ENCODE data around the gene GPR83.

DNA sequence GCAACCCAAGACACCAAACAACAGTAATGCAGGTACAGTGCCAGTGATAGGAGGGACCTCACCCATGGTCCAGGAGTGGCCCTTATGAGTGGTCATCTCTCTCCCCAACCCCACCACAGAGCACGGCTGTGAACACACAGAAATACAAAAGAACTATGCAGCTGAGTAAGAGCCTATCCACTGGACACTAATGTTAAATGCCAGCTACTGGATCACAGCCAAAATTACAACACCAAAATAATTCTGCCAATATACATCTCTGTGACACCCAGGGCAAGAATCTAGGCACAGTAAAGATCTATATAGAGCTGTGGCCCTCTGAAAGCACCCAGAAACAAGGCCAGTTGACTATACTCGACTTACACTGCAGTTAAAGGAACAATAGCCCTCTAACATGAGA lies 22.8 kb upstream of the GPR83 start:
- TF ChIP-seq, protein P1, sequence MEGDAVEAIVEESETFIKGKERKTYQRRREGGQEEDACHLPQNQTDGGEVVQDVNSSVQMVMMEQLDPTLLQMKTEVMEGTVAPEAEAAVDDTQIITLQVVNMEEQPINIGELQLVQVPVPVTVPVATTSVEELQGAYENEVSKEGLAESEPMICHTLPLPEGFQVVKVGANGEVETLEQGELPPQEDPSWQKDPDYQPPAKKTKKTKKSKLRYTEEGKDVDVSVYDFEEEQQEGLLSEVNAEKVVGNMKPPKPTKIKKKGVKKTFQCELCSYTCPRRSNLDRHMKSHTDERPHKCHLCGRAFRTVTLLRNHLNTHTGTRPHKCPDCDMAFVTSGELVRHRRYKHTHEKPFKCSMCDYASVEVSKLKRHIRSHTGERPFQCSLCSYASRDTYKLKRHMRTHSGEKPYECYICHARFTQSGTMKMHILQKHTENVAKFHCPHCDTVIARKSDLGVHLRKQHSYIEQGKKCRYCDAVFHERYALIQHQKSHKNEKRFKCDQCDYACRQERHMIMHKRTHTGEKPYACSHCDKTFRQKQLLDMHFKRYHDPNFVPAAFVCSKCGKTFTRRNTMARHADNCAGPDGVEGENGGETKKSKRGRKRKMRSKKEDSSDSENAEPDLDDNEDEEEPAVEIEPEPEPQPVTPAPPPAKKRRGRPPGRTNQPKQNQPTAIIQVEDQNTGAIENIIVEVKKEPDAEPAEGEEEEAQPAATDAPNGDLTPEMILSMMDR (IDR thresholded peaks at IDR 0.05; ENCODE audit: low read depth, low read length, missing input control), result no peak
- TF ChIP-seq, protein P2, sequence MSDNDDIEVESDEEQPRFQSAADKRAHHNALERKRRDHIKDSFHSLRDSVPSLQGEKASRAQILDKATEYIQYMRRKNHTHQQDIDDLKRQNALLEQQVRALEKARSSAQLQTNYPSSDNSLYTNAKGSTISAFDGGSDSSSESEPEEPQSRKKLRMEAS (IDR thresholded peaks at IDR 0.05), result no peak
- TF ChIP-seq TAF1 (conservative IDR thresholded peaks at IDR 0.05), result no peak
- TF ChIP-seq FOXA1 (IDR thresholded peaks at IDR 0.05), result no peak
